H1 (cell line): ENCODE results near the gene CDC42EP1. TPM values are rescaled to one million over a fixed set of nuclear protein-coding genes. Genes with fewer than 3 reads are reported as not detected.

Experiments used
- CHD7 ChIP-seq: fragments of 300-600 bp; sonication (generic); IDR thresholded peaks from 2 replicates; pipeline ENCODE4 v1.7.1; 2012; ENCODE audit warnings: low read length, moderate library complexity, mild to moderate bottlenecking, inconsistent platforms; ENCODE audit not compliant: insufficient replicate concordance
- JUND ChIP-seq: IDR thresholded peaks from 2 replicates; pipeline ENCODE4 v1.6.1; 2011; ENCODE audit warnings: mild to moderate bottlenecking, improper control_type of control experiment, low read length
- NRF1 ChIP-seq: IDR thresholded peaks from 2 replicates; pipeline ENCODE4 v1.6.1; 2011; ENCODE audit warnings: mild to moderate bottlenecking, low read depth, low read length, improper control_type of control experiment
- POU5F1 ChIP-seq: IDR thresholded peaks from 2 replicates; pipeline ENCODE4 v1.6.1; 2011; ENCODE audit warnings: low read depth, mild to moderate bottlenecking, low read length, moderate library complexity
- SP4 ChIP-seq: IDR thresholded peaks from 2 replicates; pipeline ENCODE4 v1.6.1; 2012; ENCODE audit warnings: low read length, inconsistent platforms
- polyA plus RNA-seq, 7 experiments: library from polyadenylated mRNA; depleted of rRNA in 3 of 7; stranded (reverse) in 5 of 7; unstranded in 2 of 7; fragments of >200 nt in 5 of 7; fragments of 200-250 nt in 2 of 7; gene quantifications; 1 replicate in 5 of 7; 2 replicates in 1 of 7; 4 replicates in 1 of 7; pipeline versions ENCODE4 v1.2.1 to v1.2.3, GENCODE V29; 2011 to 2013; ENCODE audit warnings: missing spikeins in 2 of 7, mixed read lengths in 2 of 7
- total RNA-seq: library from RNA; stranded (reverse); fragmentation: NEBNext Ultra II Directional; extraction: Animal tissue kit (Norgen Biotek cat#: 25700); gene quantifications from 2 replicates; pipeline ENCODE4 v1.2.1, GENCODE V29; 2021

Gene CDC42EP1
- total and polyA plus RNA-seq, 2 of the 8 experiments (the other 6 are each of a cell fraction or from before 2014, with no cell fraction given) = 8.3 to 11.2 TPM

- TF ChIP-seq CHD7 (no peak), JUND (no peak), SP4 (no peak), POU5F1 (no peak), NRF1 (no peak)
These were observed 40.9 kb downstream of the CDC42EP1 start (continued) for GRCh38 chr22:37601203-37601539.
